Glutamatergic neuron (in vitro differentiated cells): ENCODE results near the gene SLIRP. TPM values are rescaled to one million over a fixed set of nuclear protein-coding genes. Genes with fewer than 3 reads are reported as not detected.
"Not testable (repeated sequence)": the region's sequence is repeated elsewhere in the genome, so short reads cannot be mapped to it uniquely, and the experiment has no call there.

Experiments used
- DNase-seq: peaks from one replicate; pipeline ENCODE4 v3.0.0; 2022
- H3K27ac Mint-ChIP-seq: one replicate; pipeline ENCODE4 v1.8.0; 2020; ENCODE audit warnings: mild to moderate bottlenecking, mixed read lengths, inconsistent platforms; ENCODE audit not compliant: unreplicated experiment
- H3K27me3 Mint-ChIP-seq: one replicate; pipeline ENCODE4 v1.8.0; 2020; ENCODE audit warnings: mild to moderate bottlenecking, moderate library complexity, mixed read lengths, inconsistent platforms; ENCODE audit not compliant: unreplicated experiment
- H3K36me3 Mint-ChIP-seq: one replicate; pipeline ENCODE4 v1.8.0; 2020; ENCODE audit warnings: mild to moderate bottlenecking, mixed read lengths, inconsistent platforms; ENCODE audit not compliant: unreplicated experiment
- H3K4me1 Mint-ChIP-seq: one replicate; pipeline ENCODE4 v1.8.0; 2020; ENCODE audit warnings: mild to moderate bottlenecking, low read depth, mixed read lengths, inconsistent platforms; ENCODE audit not compliant: unreplicated experiment
- H3K4me3 Mint-ChIP-seq: one replicate; pipeline ENCODE4 v1.8.0; 2020; ENCODE audit warnings: mild to moderate bottlenecking, mixed read lengths, inconsistent platforms; ENCODE audit not compliant: unreplicated experiment
- H3K9me3 Mint-ChIP-seq: one replicate; pipeline ENCODE4 v1.8.0; 2020; ENCODE audit warnings: mild to moderate bottlenecking, moderate library complexity, mixed read lengths, inconsistent platforms; ENCODE audit not compliant: unreplicated experiment
- total RNA-seq: library from RNA; stranded (reverse); fragmentation: NEBNext Ultra II Directional; extraction: Animal tissue kit (Norgen Biotek cat#: 25700); gene quantifications from one replicate; pipeline ENCODE4 v1.2.1, GENCODE V29; 2021; ENCODE audit not compliant: unreplicated experiment
- TF ChIP-seq, protein P1 (sequence below): fragments of 200-600 bp; sonication (generic); IDR thresholded peaks from one replicate; pipeline ENCODE4 v1.5.0; 2021; ENCODE audit not compliant: partially characterized antibody, unreplicated experiment

The SLIRP gene
- total RNA-seq, 1 donor from 2014 or later = 126 TPM

GRCh38 chr14:77730976-77731497 is 23.1 kb downstream of the SLIRP start:
- TF ChIP-seq, protein P1, sequence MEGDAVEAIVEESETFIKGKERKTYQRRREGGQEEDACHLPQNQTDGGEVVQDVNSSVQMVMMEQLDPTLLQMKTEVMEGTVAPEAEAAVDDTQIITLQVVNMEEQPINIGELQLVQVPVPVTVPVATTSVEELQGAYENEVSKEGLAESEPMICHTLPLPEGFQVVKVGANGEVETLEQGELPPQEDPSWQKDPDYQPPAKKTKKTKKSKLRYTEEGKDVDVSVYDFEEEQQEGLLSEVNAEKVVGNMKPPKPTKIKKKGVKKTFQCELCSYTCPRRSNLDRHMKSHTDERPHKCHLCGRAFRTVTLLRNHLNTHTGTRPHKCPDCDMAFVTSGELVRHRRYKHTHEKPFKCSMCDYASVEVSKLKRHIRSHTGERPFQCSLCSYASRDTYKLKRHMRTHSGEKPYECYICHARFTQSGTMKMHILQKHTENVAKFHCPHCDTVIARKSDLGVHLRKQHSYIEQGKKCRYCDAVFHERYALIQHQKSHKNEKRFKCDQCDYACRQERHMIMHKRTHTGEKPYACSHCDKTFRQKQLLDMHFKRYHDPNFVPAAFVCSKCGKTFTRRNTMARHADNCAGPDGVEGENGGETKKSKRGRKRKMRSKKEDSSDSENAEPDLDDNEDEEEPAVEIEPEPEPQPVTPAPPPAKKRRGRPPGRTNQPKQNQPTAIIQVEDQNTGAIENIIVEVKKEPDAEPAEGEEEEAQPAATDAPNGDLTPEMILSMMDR = no peak
- Mint-ChIP-seq H3K27me3 (no peaks in the 10 kb centered on the region), H3K9me3 (no peaks in the 10 kb centered on the region), H3K36me3 (no peaks in the 10 kb centered on the region), H3K27ac (no peak overlapping the region), H3K4me3 (no peak overlapping the region), H3K4me1 (no peaks in the 10 kb centered on the region)
- DNase-seq = no peak

DNA sequence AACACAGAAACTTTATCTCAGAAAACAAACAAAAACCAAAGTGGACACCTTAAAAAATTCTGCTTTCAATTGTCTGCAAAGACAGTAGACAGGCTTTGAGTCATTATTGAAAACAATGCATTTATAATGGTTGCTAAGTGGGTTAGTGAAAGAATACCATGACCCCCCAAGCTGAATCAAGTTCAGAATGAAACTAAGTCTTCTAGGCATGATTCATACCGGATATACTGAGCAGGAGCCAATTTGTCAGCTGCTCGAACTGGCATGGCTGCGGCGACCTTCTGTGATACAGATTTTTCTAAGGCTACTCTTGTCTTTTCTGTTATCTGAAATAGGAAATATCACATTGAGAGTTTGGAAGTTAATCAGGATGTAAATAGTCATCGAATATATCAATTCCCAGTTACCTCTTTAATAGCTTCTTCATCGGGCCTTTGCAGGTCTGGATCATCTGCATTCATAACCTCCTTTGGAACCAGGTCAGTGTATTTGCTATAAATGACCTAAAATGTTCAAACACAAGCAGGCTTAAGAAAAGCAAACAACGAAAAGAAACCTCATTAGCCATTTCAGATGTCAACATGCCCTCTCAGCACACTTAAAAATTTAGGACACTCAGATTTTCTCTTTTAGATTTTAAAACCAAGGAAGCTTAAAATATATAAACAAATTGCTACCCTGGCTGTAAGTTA is 30.8 kb downstream of the SLIRP start:
- H3K27ac Mint-ChIP-seq = no peak overlapping the region
- TF ChIP-seq, protein P1 = no peak
- no peaks in the 10 kb centered on the region for H3K36me3 Mint-ChIP-seq
- no peak overlapping the region for H3K4me3 Mint-ChIP-seq
- DNase-seq = no peak
- no peaks in the 10 kb centered on the region for H3K9me3 Mint-ChIP-seq
- H3K4me1 Mint-ChIP-seq = no peaks in the 10 kb centered on the region
- H3K27me3 Mint-ChIP-seq = no peaks in the 10 kb centered on the region

- H3K9me3 Mint-ChIP-seq = no peaks in the 10 kb centered on the region
- H3K27ac Mint-ChIP-seq = no peak overlapping the region
- no peak for DNase-seq
- peaks cover 5% of the 10 kb centered on the region for H3K36me3 Mint-ChIP-seq
- H3K4me3 Mint-ChIP-seq = no peak overlapping the region
- H3K4me1 Mint-ChIP-seq = no peaks in the 10 kb centered on the region
- TF ChIP-seq, protein P1 = no peak
- no peaks in the 10 kb centered on the region for H3K27me3 Mint-ChIP-seq
These were observed 33.5 kb downstream of the SLIRP start for GRCh38 chr14:77741438-77741837.

DNA sequence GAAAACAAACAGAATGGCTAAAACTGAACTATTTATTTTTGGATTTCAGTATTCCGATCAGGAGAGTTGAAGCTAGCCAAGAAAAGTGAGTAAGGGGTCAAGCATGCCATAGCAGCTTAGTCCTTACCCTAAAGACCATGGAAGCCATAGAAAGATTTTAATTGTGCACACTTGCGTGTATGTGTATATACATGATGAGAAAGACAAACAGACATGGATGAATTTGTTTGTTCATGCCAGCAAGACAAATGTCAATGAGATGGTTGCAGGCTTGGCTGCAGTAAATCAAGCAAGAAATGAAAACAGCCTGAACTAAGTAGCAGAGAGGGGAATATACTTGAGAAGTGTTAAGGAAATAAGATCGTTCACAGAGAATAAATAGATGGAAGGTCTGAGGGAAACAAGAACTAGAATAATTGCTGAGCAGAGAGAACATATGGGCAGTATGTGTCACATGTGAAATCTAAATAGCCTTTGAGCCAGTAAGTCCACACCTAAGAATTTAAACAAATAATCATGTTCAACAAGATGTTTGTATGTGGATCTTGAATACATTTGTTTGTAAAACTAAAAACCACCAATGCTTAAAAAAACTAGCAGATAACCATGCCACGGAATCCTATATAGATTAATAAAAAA is 38.3 kb downstream of the SLIRP start:
- Mint-ChIP-seq H3K36me3 (peaks cover 25% of the 10 kb centered on the region), H3K27ac (no peak overlapping the region), H3K27me3 (no peaks in the 10 kb centered on the region), H3K4me1 (no peaks in the 10 kb centered on the region), H3K4me3 (no peak overlapping the region), H3K9me3 (no peaks in the 10 kb centered on the region)
- TF ChIP-seq, protein P1 = no peak
- no peak for DNase-seq

- H3K27ac Mint-ChIP-seq, H3K4me1 Mint-ChIP-seq, H3K27me3 Mint-ChIP-seq, H3K9me3 Mint-ChIP-seq, H3K4me3 Mint-ChIP-seq, DNase-seq: not testable (repeated sequence)
- peaks cover 25% of the 10 kb centered on the region for H3K36me3 Mint-ChIP-seq
These were observed 39.5 kb downstream of the SLIRP start for GRCh38 chr14:77747425-77747824.
